HG03025 (cell line): ENCODE measurements around the gene MAP3K7CL.

Source experiments
- ATAC-seq: cut with Tn5 transposase; IDR thresholded peaks from one replicate; pipeline ENCODE4 v1.9.1; 2021; ENCODE audit warnings: mild to moderate bottlenecking, moderate library complexity; ENCODE audit not compliant: unreplicated experiment, low FRiP score

The MAP3K7CL gene

DNA sequence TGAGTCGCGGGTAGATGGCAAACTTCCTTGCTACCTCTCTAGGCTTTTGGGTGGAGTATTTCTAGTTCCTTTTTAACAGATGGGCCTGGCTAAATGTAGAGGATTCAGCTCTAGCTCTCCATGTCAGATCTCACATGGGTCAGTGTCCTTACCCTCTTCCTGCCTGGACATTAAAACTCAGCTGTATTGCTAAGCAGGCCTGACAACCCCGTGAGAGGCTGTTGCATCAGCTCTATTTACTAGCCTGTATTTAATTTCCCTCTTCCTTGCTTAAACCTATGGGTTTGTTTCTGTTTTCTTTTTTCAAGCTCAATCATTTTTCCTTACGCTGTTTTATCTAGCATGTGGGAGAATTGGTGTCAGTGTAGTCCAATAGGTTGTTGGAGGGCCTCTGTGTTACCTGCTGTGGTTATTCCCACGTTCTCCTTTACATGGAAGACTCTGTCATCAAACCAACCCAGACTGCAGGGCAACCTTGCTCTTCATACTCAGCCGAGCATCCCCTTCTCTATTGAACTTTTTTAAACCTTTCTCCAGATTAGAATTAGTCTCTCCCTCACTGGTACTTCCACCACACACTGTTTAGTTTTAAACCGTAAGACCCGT is 88.8 kb downstream of the MAP3K7CL start:
- ATAC-seq, result no peak

DNA sequence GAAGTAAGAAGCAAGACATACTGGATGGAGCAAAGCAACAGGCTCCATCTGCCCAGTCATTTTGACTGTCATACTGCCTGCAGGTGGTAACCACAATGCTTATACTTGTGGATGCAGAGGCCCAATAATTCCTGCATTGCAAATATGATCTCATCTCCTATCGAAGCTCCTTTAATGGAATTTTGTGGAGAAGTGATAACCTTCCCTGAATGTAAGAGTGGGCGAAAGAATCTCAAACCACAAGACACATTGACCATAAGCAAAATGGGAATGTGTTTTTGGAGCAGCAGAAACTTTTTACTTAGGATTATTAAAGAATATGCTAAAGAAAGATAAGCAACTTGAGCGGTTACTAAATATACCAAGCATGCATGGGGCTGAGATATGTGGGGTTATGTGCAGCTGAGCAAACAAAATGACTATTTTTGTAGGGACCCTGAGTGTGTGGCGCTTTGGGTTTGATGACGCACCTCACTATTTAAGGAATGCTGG is 90.9 kb downstream of the MAP3K7CL start:
- no peak for ATAC-seq

DNA sequence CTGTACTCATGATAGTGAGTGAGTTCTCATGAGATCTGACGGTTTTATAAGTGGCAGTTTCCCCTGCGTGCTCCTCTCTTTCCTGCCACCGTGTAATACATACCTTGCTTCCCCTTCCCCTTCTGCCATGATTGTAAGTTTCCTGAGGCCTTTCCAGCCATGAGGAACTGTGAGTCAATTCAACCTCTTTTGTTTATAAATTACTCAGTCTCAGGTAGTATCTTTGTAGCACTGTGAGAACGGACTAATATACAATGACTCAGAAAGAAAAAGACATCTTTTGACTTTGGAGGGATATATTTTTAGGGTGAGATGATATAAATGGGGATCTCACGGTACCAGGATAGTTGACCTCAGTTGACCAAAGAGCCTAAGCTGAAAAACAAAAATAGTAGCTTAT is 93.6 kb downstream of the MAP3K7CL start:
- no peak for ATAC-seq
